Hepatocyte (in vitro differentiated cells): ENCODE measurements around the gene GRK3. TPM values are rescaled to one million over a fixed set of nuclear protein-coding genes. Genes with fewer than 3 reads are reported as not detected.
"Not testable (repeated sequence)": the region's sequence is repeated elsewhere in the genome, so short reads cannot be mapped to it uniquely, and the experiment has no call there.

Experiments
- DNase-seq: peaks from one replicate; pipeline ENCODE4 v3.0.0-alpha.2; 2016; ENCODE audit warnings: low spot score
- H2AFZ ChIP-seq: fragments of 200-600 bp; sonication (generic); 2 replicates; pipeline ENCODE4 v1.6.0; 2016; ENCODE audit warnings: antibody characterized with exemption, mild to moderate bottlenecking
- H3K27ac ChIP-seq: fragments of 200-600 bp; sonication (generic); 2 replicates; pipeline ENCODE4 v1.5.1; 2016; ENCODE audit warnings: mild to moderate bottlenecking
- H3K27me3 ChIP-seq: fragments of 200-600 bp; sonication (generic); 2 replicates; pipeline ENCODE4 v1.6.1; 2016
- H3K36me3 ChIP-seq: fragments of 200-600 bp; sonication (generic); replicated peaks from 2 replicates; pipeline ENCODE4 v1.5.1; 2016; ENCODE audit warnings: low read depth; ENCODE audit not compliant: insufficient read depth
- H3K4me1 ChIP-seq: fragments of 200-600 bp; sonication (generic); 2 replicates; pipeline ENCODE4 v1.5.1; 2016; ENCODE audit warnings: mild to moderate bottlenecking, moderate library complexity; ENCODE audit not compliant: insufficient read depth
- H3K4me2 ChIP-seq: fragments of 200-600 bp; sonication (generic); 2 replicates; pipeline ENCODE4 v1.6.0; 2016
- H3K4me3 ChIP-seq: fragments of 200-600 bp; sonication (generic); 2 replicates; pipeline ENCODE4 v1.5.1; 2016; ENCODE audit warnings: mild to moderate bottlenecking
- H3K79me2 ChIP-seq: fragments of 200-600 bp; sonication (generic); 2 replicates; pipeline ENCODE4 v1.6.0; 2017; ENCODE audit warnings: mild to moderate bottlenecking
- H3K9me2 ChIP-seq: fragments of 200-600 bp; sonication (generic); replicated peaks from 2 replicates; pipeline ENCODE4 v1.6.0; 2017; ENCODE audit warnings: mild to moderate bottlenecking; ENCODE audit not compliant: insufficient read depth
- H3K9me3 ChIP-seq: fragments of 200-600 bp; sonication (generic); 2 replicates; pipeline ENCODE4 v1.5.1; 2016; ENCODE audit warnings: low read depth, mild to moderate bottlenecking
- H4K20me1 ChIP-seq: fragments of 200-600 bp; sonication (generic); 2 replicates; pipeline ENCODE4 v1.6.0; 2016; ENCODE audit warnings: mild to moderate bottlenecking; ENCODE audit not compliant: insufficient read depth, poor library complexity, severe bottlenecking
- EZH2 ChIP-seq: fragments of 200-600 bp; sonication (generic); IDR thresholded peaks from 2 replicates; pipeline ENCODE4 v1.6.1; 2016; ENCODE audit warnings: antibody characterized with exemption, mild to moderate bottlenecking, borderline replicate concordance
- EZH2phosphoT487 ChIP-seq: fragments of 200-600 bp; sonication (generic); IDR thresholded peaks from one replicate; pipeline ENCODE4 v1.6.1; 2018; ENCODE audit warnings: antibody characterized with exemption, mild to moderate bottlenecking, low read depth, moderate library complexity; ENCODE audit not compliant: unreplicated experiment, severe bottlenecking
- WGBS: methylation state at CpG from one replicate; pipeline ENCODE4 v1.1.6; 2016; ENCODE audit warnings: low lambda C conversion rate; ENCODE audit errors: missing lambda C conversion rate; 5-methylcytosine and 5-hydroxymethylcytosine counted together
- polyA plus RNA-seq: library from polyadenylated mRNA; unstranded; fragments of >200 nt; fragmentation: Nextera tagmentation; extraction: Ambion mirVana; gene quantifications from 2 replicates; pipeline ENCODE4 v1.2.1, GENCODE V29; 2016
- total RNA-seq: library from RNA; depleted of rRNA; stranded (reverse); fragments of >200 nt; gene quantifications from 2 replicates; pipeline ENCODE4 v1.2.3, GENCODE V29; 2014
- TF ChIP-seq, protein P1 (sequence below): fragments of 200-600 bp; sonication (generic); IDR thresholded peaks from 2 replicates; pipeline ENCODE4 v1.5.1; 2016; ENCODE audit warnings: antibody characterized with exemption, mild to moderate bottlenecking; ENCODE audit not compliant: poor library complexity

GRK3 gene
- total and polyA plus RNA-seq, 2 experiments from 2014 or later, result 1.5 to 7.1 TPM

DNA sequence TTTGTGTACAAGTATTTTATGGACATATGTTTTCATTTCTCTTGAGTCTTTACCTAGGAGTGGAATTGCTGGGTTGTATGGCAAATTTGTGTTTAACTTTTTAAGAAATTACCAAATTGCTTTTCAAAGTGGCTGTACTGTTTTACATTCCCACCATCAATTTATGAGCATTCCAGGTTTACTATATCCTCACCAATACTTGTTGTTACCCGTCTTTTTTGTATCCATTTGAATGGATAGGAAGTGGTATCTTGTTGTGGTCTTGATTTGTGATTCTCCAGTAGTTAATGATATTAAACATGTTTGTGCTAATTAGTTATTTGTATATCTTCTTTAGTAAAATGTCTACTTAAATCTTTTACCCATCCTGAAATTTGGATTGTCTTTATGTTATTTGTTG, 46.8 kb downstream of the GRK3 start:
- 100% methylated on average over 1 of the region's 1 CpG for WGBS
- not testable (repeated sequence) for H2AFZ ChIP-seq, H3K4me2 ChIP-seq, H3K36me3 ChIP-seq, H4K20me1 ChIP-seq, H3K79me2 ChIP-seq, H3K9me2 ChIP-seq, H3K4me1 ChIP-seq, H3K27ac ChIP-seq, H3K4me3 ChIP-seq, H3K9me3 ChIP-seq, H3K27me3 ChIP-seq, DNase-seq

DNA sequence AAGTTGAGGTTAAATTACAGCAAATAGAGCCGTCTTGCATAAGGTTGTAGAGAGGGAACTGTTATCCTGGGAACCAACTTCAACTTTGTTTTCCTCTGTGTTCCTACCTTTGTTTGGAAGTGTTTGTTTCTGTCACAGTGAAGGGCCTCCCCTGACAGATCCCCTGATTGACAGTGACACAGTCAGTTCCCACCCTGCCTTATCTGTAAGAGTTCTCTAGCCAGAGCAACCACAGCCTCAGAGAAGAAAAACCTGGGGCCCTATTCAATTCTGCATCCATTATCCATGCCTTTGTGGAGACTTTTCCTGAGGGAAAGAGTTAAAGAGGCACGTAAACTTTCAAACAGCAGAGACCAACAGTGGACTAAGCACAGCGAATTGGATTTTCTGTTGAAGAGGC, 48.7 kb downstream of the GRK3 start:
- H3K27me3 ChIP-seq, H3K36me3 ChIP-seq, H2AFZ ChIP-seq, H3K27ac ChIP-seq, H3K79me2 ChIP-seq, H3K4me2 ChIP-seq, H3K9me3 ChIP-seq, H4K20me1 ChIP-seq, DNase-seq, H3K4me3 ChIP-seq, H3K9me2 ChIP-seq, H3K4me1 ChIP-seq: not testable (repeated sequence)
- WGBS, result no CpG with 5 or more reads among the region's 3 CpGs

DNA sequence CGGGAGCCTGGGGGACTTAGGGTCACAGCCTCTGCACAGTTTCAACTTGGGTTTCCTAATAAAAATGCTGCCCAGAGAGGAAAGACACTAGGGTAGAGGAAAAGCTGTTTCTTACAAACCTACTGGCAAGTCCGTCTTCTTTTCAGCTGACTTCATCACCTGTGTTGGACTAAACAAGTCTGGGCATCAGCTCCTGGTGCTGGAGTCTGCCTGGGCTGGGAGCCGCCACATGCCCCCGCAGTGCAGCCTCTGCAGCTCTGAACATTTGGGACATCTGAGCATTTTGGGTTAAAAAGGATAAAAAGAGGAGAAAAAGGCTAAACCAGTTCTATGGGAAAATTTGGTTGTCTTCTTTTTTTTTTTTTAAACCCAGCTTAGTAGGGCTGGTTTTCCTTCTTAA, 49.1 kb downstream of the GRK3 start:
- DNase-seq, H2AFZ ChIP-seq, H3K36me3 ChIP-seq, H3K4me1 ChIP-seq, H4K20me1 ChIP-seq, H3K4me2 ChIP-seq, H3K79me2 ChIP-seq, H3K27me3 ChIP-seq, H3K9me2 ChIP-seq, H3K9me3 ChIP-seq, H3K4me3 ChIP-seq, H3K27ac ChIP-seq: not testable (repeated sequence)
- 86% methylated on average over 3 of the region's 4 CpGs for WGBS

DNA sequence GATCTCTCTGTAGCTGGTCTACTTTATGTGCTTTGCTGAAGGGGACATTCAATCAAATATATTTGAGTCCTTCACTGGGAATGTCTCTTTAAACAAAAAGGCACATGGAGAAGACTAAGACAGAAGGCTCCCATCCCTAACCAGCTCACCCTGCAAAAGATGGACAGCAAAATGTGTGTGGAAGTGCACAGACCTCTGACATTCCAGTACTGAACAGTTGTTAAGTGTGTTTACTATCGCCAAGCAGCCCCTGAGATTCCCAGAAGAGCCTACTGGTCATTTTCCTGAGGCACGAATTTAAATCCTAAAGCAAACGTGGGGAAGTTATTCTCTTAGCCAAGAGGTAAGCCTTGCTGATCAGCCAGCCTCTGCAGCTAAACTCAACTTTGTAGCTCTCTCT, 50.3 kb downstream of the GRK3 start:
- not testable (repeated sequence) for H3K4me2 ChIP-seq, H3K36me3 ChIP-seq, H3K4me3 ChIP-seq, DNase-seq, H3K9me2 ChIP-seq, H3K79me2 ChIP-seq, H3K27me3 ChIP-seq, H3K27ac ChIP-seq, H3K9me3 ChIP-seq, H3K4me1 ChIP-seq, H2AFZ ChIP-seq, H4K20me1 ChIP-seq
- 49% methylated on average over 3 of the region's 3 CpGs for WGBS

DNA sequence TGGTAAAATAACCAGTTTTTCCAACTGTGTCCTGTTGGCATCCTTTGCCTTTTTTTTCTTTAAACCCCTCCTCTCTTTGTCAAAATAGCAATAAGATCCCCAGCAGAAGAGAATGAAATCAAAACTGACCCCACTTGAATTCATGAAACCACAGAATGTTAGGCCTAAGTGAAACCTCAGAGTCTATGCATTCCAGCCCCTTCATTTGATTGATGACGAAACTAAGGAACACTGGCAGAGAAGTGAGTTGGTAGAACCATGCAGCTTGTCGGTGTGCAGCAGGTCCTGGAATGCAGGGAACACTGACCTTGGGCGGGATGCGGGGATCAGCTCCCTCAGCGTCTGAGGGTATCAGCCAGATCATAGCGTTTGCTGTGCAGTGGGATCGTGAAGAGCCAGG, 57.5 kb downstream of the GRK3 start:
- Histone ChIP-seq H3K9me2 (no peaks in the 10 kb centered on the region), H3K4me2 (no peak overlapping the region), H3K79me2 (no peaks in the 10 kb centered on the region), H4K20me1 (no peaks in the 10 kb centered on the region), H3K36me3 (no peaks in the 10 kb centered on the region), H3K9me3 (no peaks in the 10 kb centered on the region), H3K27me3 (no peaks in the 10 kb centered on the region), H2AFZ (no peak overlapping the region), H3K4me1 (no peaks in the 10 kb centered on the region), H3K4me3 (no peak overlapping the region), H3K27ac (no peak overlapping the region)
- whole genome bisulfite sequencing, result 77% methylated on average over 7 of the region's 7 CpGs
- TF ChIP-seq EZH2phosphoT487 (no peak), EZH2 (no peak)
- TF ChIP-seq, protein P1, sequence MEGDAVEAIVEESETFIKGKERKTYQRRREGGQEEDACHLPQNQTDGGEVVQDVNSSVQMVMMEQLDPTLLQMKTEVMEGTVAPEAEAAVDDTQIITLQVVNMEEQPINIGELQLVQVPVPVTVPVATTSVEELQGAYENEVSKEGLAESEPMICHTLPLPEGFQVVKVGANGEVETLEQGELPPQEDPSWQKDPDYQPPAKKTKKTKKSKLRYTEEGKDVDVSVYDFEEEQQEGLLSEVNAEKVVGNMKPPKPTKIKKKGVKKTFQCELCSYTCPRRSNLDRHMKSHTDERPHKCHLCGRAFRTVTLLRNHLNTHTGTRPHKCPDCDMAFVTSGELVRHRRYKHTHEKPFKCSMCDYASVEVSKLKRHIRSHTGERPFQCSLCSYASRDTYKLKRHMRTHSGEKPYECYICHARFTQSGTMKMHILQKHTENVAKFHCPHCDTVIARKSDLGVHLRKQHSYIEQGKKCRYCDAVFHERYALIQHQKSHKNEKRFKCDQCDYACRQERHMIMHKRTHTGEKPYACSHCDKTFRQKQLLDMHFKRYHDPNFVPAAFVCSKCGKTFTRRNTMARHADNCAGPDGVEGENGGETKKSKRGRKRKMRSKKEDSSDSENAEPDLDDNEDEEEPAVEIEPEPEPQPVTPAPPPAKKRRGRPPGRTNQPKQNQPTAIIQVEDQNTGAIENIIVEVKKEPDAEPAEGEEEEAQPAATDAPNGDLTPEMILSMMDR, result no peak
- no peak for DNase-seq

DNA sequence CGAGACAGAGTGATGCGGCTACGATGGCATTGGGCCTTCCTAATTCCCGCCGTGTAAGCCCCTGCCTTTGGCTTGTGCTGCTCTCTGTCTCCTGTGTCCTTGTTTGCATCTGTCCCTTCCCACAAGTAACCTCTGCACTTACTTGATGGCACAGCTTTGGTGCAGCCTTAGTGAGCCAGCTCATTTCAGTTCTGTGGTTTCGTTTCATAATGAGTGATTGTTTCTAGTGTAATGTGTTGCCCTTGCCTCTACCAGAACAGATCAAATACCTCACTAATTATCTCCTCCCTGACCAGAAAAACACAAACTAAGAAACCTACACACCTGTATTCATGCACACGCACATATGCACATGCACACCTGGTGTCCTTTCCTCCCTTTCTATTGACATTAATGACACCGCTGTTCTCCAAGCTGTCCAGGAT, 58.8 kb downstream of the GRK3 start:
- H3K79me2 ChIP-seq, result no peaks in the 10 kb centered on the region
- WGBS, result 96% methylated on average over 8 of the region's 8 CpGs
- no peak for DNase-seq
- H3K9me2 ChIP-seq, result no peaks in the 10 kb centered on the region
- H3K4me1 ChIP-seq, result no peaks in the 10 kb centered on the region
- H3K4me3 ChIP-seq, result no peak overlapping the region
- H4K20me1 ChIP-seq, result no peaks in the 10 kb centered on the region
- TF ChIP-seq EZH2 (no peak), EZH2phosphoT487 (no peak)
- TF ChIP-seq, protein P1, result no peak
- no peaks in the 10 kb centered on the region for H3K9me3 ChIP-seq
- H2AFZ ChIP-seq, result no peak overlapping the region
- no peak overlapping the region for H3K27ac ChIP-seq
- H3K4me2 ChIP-seq, result no peak overlapping the region
- H3K27me3 ChIP-seq, result no peaks in the 10 kb centered on the region
- H3K36me3 ChIP-seq, result no peaks in the 10 kb centered on the region
